HG03039 (cell line): Measurements from ENCODE around the gene SEMA6B.
"Not testable (repeated sequence)": the region's sequence is repeated elsewhere in the genome, so short reads cannot be mapped to it uniquely, and the experiment has no call there.

Source experiments
- ATAC-seq: cut with Tn5 transposase; IDR thresholded peaks from one replicate; pipeline ENCODE4 v1.9.1; 2021; ENCODE audit warnings: mild to moderate bottlenecking, moderate library complexity; ENCODE audit not compliant: unreplicated experiment

SEMA6B gene

DNA sequence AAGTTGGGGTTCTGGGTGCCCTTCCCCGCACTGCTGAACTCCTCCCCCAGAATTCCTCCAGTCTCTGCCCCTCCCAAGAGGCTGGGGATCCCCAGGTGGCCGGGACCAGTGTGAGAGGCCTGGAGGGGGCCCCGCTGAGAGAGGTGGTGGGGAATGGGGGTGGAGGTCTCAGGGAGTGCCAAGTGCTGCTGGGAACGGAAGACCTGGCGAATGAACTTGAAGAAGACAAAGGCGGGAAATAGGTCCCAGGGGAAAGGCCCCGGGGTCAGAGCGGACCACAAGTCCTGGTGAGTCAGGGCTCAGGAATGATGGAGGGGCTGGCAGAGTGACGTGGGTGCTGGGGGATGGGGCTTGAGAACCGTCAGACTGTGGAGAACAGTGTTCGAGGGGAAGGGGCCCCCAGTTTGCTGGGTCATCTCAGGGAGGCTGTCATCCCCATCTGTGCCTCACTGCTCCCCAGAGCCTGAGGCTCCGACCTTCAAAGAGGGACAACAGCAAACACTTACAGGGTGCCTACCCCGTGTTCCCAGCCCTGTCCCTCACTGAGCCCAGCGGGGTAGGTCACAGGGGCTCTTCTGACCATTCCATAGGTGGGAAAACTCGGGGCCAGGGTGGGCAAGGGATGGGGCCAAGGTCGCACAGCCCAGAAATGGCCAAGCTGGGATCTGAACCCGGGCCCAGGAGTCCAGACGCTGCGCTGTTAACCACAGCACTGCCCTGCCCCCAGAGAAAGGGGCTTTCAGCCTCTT lies 16.0 kb upstream of the SEMA6B start:
- ATAC-seq: no peak

DNA sequence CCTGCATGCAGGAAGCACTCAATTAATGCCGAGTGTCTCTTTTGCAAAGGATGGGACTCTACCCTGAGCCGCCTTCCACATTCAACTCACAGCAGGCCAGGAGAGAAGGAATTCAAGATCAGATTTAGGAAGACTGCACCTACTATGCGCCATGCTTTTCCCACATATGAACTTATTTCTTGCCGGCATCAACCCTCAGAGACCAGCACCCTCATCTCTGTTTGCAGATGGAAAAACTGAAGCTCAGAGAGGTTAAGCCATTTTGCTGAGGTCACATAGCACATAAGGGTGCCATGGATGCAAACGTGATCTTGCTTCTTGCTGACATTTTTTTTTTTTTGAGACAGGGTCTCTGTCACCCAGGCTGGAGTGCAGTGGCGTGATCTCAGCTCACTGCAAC lies 14.2 kb upstream of the SEMA6B start:
- no peak for ATAC-seq

DNA sequence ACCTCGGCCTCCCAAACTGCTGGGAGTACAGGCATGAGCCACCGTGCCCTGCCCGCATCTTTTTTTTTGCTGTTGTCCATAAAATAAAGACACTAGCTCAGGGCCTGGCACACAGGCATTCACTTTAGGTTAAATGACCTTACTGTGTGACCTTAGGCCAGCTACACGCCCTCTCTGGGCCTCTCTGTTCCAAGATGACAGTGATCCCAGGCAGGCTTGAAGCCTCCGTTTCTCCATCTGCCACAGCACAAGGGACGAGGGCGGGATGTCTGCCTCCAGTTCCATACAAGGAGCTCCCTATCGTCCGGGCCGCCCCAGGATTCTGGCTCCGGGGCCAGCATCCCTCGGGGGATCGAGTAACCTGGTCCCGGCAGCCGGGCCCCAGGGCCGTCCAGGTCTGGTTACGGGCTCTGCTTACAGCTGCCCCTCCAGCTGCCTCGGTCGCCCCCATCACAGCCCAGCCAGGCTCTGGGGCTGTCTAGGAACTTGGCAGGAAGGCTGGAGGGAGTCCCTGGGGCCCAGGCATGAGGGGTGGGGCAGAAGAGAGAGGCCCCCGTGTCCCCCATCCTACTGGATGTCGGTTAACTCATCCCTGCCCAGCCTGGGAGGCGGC lies 11.9 kb upstream of the SEMA6B start:
- ATAC-seq: no peak

DNA sequence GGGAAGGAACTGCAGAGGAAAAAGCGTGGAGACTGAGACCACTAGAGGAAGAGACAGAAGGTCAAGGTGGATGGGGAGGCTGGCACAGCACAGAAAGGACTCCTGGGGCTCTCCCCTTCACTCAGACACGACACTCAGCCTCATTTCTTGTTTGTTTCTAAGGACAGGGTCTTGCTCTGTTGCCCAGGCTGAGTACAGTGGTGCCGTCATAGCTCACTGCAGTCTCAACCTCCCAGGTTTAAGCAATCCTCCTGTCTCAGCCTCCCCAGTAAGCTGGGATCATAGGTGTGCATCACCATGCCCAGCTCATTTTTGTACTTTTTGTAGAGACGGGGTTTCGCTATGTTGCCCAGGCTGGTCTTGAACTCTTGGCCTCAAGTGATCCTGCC lies 11.4 kb upstream of the SEMA6B start:
- ATAC-seq: no peak

DNA sequence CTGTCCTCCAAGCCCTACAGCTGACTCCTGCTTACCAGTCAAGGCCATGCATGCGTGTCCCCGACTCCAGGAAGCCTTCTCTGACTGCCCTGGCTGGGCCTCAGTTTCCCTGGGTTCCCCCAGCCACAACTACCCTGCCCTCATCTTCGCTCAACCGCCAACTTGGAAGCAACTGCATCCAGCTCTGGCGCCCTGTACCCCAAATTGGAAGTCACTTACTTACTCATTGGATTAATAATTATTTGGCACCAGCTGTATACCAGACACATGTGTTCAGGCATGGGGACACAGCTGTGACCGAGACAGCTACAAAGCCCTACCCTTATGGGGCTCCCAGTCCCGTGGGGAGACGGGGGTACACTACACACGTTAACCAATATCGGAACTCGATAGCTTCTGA lies 10.9 kb upstream of the SEMA6B start:
- no peak for ATAC-seq

DNA sequence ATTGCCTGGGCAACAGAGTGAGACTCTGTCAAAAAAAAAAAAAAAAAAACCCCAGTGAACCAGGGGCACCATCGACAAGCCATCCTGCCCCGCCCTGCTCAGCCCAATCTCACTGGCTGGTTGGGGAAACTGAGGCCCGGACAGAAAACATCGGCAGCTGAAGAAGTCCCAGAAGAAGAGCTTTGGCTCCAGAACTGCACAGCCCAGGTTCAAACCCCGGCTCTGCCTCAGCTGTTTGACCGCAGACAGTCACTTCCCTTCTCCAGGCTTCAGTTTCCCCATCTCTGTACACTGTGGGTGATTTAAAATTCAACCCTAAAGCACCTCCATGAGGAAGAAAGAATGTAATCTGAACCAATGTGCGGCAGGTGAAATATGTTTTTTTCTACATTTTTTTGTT lies 9.4 kb upstream of the SEMA6B start:
- ATAC-seq: no peak

DNA sequence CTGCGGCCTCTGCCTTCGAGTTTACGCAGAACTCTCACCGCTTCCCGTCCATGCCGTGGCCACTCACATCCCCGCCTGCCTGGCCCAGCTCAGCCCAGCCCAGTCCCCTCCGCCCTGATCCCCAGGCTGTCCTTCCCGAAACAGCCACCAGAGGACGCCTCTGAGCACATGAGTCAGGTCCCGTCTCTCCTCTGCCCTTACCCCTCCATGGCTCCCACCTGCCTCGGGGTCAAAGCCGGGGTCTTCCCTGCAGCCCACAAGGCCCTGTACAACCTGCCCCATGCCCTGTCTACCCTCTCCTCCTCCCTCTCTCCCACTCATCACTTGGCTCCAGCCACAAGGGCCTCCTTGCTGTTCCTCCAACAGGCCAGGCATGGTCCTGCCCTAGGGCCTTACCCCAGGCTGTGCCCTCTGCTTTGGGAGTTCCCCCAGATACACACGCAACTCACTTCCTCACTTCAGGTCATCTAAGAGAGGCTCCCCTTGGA lies 8.1 kb upstream of the SEMA6B start:
- ATAC-seq: no peak

DNA sequence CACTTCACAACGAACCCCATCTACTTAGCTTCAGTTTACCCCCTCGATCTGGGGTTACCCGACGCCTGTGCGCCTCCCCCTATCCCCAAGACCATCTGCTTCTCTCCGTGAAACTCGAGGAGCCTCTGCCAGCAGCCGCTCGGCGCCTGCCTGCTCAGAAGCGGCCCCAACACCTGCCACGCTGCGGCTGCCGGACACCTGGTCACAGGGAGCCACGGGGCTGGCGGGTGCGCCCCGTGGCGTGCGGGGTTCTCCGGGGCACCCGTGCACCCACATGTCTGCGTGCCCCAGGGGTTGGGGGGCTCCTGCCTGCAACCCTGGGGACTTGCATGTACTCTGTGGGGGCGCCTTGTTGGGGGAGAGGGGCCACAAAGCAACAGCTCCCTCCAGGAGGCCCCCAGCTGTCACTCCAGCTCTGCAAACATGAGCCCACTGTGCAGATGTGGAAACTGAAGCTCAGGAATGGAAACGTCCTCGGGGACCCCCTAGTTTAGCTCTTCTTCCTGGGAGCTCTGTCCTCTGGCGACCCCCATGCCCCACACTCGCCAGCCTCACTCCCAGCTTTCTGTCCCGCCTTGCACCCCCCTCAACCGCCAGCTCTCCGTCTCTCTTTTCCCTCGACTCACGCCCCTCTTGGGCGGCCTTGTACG lies 7.0 kb upstream of the SEMA6B start:
- no peak for ATAC-seq

DNA sequence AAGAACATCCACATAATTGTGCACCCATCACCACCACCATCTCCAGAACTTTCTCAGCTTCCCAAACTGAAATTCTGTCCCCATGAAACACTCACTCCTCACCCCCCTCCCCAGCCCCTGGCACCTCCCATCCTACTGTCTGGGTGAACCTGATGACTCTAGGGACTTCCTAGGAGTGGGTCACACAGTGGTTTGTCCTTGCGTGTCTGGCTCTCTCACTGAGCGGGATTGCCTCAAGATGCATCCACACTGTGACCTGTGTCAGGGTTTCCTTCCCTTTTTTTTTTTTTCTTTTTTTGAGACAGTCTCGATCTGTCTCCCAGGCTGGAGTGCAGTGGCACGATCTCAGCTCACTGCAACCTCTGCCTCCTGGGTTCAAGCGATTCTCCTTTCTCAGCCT lies 4.1 kb upstream of the SEMA6B start:
- ATAC-seq: not testable (repeated sequence)

DNA sequence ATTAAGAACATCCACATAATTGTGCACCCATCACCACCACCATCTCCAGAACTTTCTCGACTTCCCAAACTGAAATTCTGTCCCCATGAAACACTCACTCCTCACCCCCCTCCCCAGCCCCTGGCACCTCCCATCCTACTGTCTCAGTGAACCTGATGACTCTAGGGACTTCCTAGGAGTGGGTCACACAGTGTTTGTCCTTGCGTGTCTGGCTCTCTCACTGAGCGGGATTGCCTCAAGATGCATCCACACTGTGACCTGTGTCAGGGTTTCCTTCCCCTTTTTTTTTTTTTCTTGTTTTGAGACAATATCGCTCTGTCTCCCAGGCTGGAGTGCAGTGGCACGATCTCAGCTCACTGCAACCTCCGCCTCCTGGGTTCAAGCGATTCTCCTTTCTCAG lies 2.6 kb upstream of the SEMA6B start:
- ATAC-seq: not testable (repeated sequence)

DNA sequence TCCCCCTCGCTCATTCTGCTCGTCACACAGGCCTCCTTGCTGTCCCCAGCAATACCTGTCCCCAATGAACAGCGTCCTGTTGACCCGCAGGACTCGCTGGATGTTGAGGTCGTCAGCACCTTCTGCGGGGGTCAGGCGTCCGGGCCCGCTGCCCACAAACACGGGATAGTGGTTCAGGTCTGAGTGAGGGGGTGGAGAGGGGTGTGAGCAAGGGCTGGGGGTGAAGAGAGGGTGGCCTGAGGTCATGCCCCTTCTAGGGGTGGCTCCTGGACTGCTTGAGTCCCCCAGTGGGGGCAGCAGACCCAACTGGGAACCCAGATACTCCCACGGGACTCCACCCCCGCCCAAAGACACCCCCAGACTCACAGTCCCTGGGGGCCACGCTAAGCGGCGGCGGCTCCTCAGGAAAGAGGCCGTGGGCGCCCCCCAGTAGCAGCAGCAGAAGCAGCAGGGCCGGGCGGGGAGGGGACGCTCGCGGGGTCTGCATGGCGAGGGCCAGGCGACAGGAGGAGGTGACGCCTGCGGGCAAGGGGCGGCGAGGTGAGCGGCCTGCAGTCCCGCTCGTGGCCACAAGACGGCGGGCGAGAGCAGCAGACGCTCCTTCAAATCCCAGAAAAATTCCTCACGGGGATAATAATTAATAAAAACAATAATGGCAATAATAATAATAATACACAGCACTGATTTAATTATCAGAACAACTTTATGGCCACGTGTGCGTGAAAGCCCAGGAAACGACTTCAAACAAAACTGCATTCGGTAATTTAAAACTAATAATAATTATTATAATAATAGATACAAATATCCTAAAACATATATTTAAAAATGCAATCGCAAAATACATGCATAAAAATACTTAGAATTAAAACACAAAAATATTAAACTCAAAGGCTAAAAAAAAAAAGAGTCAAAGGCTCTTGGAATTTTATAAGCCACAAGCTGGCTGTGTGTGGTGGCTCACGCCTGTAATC lies 1.2 kb downstream of the SEMA6B start:
- no peak for ATAC-seq

DNA sequence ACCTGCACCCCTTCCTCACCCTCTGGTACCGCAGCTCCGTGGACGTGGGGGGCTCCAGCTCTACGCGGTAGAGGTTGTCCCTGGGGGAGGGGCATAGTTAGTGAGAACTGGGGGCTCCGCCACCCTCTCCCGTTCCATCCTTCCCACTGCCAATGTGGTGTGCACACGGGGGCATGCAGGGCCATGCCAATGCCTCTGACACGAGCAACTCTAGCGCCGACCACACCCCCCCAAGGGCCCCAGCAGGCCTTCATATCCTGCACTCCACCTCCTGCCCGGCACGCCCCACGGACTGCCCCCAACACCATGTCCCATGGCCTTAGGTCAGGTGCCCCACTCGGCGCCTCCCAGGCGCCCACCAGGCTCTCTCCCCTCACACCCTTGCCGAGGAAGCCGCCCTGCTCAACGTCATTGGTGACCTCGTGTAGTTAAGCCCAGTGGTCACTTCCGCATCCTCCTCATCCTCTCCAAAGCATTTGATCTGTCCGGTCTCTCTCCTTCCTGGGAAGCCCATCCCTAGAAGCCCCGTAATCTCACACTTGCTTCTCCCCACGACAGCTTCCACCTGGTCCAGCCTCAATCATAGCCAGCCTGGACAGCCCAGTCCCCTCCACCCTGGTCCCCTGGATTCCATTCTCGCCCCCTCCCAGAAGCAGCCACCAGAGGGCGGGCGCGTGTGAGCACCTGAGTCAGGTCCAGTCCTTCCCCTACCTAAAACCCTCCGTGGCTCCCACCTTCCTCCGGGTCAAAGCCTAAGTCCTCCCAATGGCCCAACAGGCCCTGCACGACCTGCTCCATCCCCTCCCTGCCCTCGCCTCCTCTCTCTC lies 2.1 kb downstream of the SEMA6B start:
- no peak for ATAC-seq

DNA sequence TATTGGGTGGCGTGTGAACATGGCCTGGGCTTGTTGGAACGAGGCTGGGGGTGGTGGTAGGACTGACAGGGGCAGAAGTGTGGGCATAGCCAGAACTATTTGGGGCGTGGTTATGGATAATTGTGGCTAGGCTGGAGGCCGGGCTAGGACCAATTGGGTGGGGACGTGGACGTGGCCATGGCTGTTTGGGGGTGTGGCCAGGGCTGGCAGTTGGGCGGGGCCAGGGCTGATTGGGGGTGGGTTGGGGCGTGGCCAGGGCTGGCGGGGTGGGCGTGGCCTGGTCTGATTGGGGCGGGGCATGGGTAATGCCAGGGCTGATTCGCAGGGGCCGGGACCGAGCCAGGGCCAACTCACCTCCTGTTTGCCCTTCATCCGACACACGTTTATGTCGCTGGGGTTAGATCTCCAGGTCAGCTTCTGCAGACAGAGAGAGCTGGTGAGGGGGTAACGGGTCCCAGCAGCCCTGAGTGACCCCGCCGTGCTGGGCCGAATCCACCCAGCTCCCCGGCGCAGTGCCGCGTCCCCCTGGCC lies 2.8 kb downstream of the SEMA6B start:
- ATAC-seq: no peak

DNA sequence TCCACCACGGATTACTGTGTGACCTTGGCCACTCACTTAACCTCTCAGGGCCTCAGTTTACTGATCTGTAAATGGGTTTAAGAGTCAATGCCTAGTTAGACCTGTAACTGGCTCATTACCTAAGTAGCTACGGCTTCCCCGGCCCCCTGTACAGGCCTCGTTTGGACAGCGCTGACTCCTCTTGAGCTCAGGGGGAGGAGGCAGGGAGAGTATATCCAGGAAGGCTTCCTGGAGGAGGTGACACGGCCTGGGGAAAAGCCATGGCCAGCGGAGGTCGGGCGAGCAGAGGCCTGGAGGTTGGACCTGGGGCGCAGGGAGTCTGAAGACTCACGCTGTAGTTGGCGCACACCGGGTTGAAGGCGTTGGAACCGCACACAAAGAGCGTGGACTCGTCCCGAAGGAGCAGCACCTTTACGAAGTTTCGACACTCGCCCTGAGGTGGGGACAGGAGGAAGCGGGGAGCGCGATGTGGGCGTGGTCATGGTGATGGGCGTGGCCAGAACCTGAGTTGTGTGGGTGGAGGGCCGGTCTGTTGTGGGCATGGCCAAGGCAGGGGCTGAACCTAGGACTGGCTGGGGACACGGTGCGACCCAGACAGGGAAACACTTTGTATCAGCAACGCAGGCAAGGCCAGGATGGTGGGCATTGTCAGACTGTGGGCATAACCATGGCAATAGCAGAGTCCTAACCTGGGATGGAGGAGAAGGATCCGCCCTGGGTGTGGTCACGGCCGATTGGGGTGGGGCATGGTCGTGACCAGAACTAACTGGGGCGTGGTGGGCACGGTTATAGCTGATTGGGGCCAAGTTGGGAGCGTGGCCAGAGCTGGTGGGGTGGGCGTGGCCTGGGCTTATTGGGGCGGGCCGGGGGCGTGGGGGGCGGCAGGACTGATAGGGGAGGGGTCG lies 3.6 kb downstream of the SEMA6B start:
- no peak for ATAC-seq

DNA sequence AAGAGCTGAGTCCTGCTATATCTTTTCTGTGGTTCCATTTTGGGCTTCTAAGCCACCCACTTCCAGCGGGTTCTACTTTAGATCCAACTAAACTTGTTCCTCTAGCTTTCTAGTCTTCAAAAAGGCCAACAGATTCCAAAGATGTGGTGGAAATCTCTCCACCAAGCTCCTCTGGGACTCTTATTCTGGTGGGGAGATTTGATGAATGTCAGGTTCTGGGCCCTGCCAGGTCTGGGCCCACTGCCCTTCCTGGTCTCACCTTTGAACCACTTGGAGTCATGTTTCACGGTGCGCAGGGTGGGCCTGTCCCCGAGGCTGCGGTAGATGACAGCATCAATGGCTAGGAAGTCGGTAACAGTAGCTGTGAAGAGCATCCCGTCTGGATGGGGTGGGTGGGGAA lies 4.8 kb downstream of the SEMA6B start:
- ATAC-seq: no peak

DNA sequence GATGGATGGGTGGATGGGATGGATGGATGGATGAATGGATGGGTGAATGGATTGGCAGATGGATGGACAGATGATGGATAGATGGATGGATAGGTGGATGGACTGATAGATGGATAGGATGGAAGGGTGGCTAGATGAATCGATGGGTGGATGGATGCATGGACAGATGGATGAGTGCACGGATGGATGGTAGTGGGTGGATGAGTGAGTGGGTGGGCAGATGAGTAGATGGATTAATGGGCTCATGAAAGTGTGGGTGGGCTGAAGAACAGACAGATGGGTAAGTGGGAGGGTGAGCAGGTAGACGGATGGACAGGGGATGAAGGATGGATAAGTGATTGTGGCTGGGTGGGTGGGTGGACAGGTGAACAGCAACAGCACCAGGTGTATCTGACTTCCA lies 5.7 kb downstream of the SEMA6B start:
- ATAC-seq: no peak

DNA sequence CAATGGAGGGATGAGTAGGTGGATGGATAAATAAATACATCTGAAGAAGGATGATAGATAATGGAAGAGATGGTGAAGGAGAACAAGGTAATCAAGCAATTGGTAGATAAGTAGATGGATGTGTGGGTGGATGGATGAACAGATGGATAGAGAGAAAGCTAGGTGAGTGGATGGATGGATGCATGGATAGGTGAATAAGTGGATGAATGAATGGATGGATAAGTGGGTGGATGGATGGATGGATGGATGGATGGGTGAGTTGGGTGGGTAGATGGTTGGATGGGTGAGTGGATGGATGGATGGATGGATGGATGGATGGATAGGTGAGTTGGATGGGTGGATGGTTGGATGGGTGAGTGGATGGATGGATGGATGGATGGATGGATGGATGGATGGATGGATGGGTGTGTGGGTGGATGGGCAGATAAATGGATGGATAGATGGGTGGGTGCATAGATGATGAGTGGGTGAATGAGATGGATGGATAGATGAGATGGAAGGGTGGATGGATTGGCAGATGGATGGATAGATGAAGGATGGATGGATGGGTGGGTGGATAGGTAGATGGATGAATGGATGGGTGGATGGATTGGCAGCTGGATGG lies 6.3 kb downstream of the SEMA6B start:
- ATAC-seq: no peak

DNA sequence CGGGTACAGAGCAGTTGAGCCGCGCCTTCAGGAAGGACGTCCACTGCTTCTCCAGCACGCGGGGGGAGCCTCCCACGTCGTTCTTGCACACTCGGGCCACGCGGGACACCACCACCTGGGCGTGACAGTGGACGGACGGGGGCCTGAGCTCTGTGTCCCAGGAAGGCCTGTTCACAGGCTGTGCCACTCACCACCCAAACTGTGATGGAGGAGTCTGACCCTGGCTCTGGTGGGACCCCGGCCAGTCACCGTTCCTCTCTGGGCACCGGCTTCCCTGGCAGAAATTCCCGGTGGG lies 7.0 kb downstream of the SEMA6B start:
- no peak for ATAC-seq
